Activated T-cell treated with anti-CD3 and anti-CD28 coated beads, Interleukin-2, amount 50 U/mL, for 4 hours (primary cell): Measurements from ENCODE around the gene ARHGEF2. TPM values are rescaled to one million over a fixed set of nuclear protein-coding genes. Genes with fewer than 3 reads are reported as not detected.

ENCODE experiments used
- ATAC-seq, 2 donors: fragments of 200-7000 bp; cut with Tn5 transposase; one replicate each; pipeline ENCODE4 v1.10.0; 2021
- DNase-seq: peaks from one replicate; pipeline ENCODE4 v3.0.0-alpha.2; 2020
- H3K27me3 Mint-ChIP-seq: one replicate; pipeline ENCODE4 v1.8.0; 2021; ENCODE audit warnings: low read depth, mixed read lengths
- H3K36me3 Mint-ChIP-seq: one replicate; pipeline ENCODE4 v1.8.0; 2022; ENCODE audit warnings: mixed read lengths; ENCODE audit not compliant: insufficient read depth
- H3K4me1 Mint-ChIP-seq: one replicate; pipeline ENCODE4 v1.8.0; 2021; ENCODE audit warnings: low read depth, mixed read lengths
- H3K4me3 Mint-ChIP-seq: one replicate; pipeline ENCODE4 v1.8.0; 2021; ENCODE audit warnings: mild to moderate bottlenecking, moderate library complexity, mixed read lengths
- H3K9me3 Mint-ChIP-seq: one replicate; pipeline ENCODE4 v1.8.0; 2021; ENCODE audit warnings: mixed read lengths
- total RNA-seq, 3 donors: library from RNA; stranded (reverse); gene quantifications; one replicate each; pipeline ENCODE4 v1.2.1, GENCODE V29; 2021

The ARHGEF2 gene
- total RNA-seq, 3 donors from 2014 or later, result 144 to 174 (median 149) TPM

GRCh38 chr1:155950829-155951228, 27.5 kb downstream of the ARHGEF2 start:
- H3K4me1 Mint-ChIP-seq, result peaks cover 16% of the 10 kb centered on the region
- ATAC-seq, result no peak
- DNase-seq, result no peak
- no peaks in the 10 kb centered on the region for H3K9me3 Mint-ChIP-seq
- no peaks in the 10 kb centered on the region for H3K27me3 Mint-ChIP-seq
- peaks cover 44% of the 10 kb centered on the region for H3K36me3 Mint-ChIP-seq
- no peak overlapping the region for H3K4me3 Mint-ChIP-seq

GRCh38 chr1:155947741-155948140, 30.6 kb downstream of the ARHGEF2 start:
- DNase-seq (no peak), ATAC-seq (no peak)
- H3K4me1 Mint-ChIP-seq, result peaks cover 30% of the 10 kb centered on the region
- peaks cover 34% of the 10 kb centered on the region for H3K36me3 Mint-ChIP-seq
- no peak overlapping the region for H3K4me3 Mint-ChIP-seq
- no peaks in the 10 kb centered on the region for H3K9me3 Mint-ChIP-seq
- H3K27me3 Mint-ChIP-seq, result no peaks in the 10 kb centered on the region

GRCh38 chr1:155947292-155947691, 31.1 kb downstream of the ARHGEF2 start:
- Mint-ChIP-seq H3K36me3 (peaks cover 32% of the 10 kb centered on the region), H3K9me3 (no peaks in the 10 kb centered on the region), H3K4me3 (no peak overlapping the region), H3K27me3 (no peaks in the 10 kb centered on the region), H3K4me1 (peaks cover 32% of the 10 kb centered on the region)
- ATAC-seq, result no peak
- DNase-seq, result no peak

GRCh38 chr1:155946633-155947219, 31.6 kb downstream of the ARHGEF2 start:
- peaks cover 27% of the 10 kb centered on the region for H3K36me3 Mint-ChIP-seq
- no peaks in the 10 kb centered on the region for H3K27me3 Mint-ChIP-seq
- H3K4me1 Mint-ChIP-seq, result peaks cover 38% of the 10 kb centered on the region
- peak in 1 of 2 donors; percentile 16 for ATAC-seq
- peak overlapping the region; percentile 59 for H3K4me3 Mint-ChIP-seq
- no peaks in the 10 kb centered on the region for H3K9me3 Mint-ChIP-seq
- DNase-seq, result no peak

- DNase-seq (no peak), ATAC-seq (no peak)
- H3K9me3 Mint-ChIP-seq, result no peaks in the 10 kb centered on the region
- peaks cover 16% of the 10 kb centered on the region for H3K36me3 Mint-ChIP-seq
- H3K4me1 Mint-ChIP-seq, result peaks cover 58% of the 10 kb centered on the region
- no peaks in the 10 kb centered on the region for H3K27me3 Mint-ChIP-seq
- H3K4me3 Mint-ChIP-seq, result peak overlapping the region; percentile 38
Observed at GRCh38 chr1:155944444-155944799, 33.9 kb downstream of the ARHGEF2 start.

- DNase-seq (no peak), ATAC-seq (no peak)
- Mint-ChIP-seq H3K9me3 (no peaks in the 10 kb centered on the region), H3K36me3 (peaks cover 16% of the 10 kb centered on the region), H3K27me3 (no peaks in the 10 kb centered on the region), H3K4me1 (peaks cover 62% of the 10 kb centered on the region), H3K4me3 (no peak overlapping the region)
Observed at GRCh38 chr1:155942578-155943141, 35.7 kb downstream of the ARHGEF2 start.

GRCh38 chr1:155941845-155942531, 36.4 kb downstream of the ARHGEF2 start:
- H3K36me3 Mint-ChIP-seq, result peaks cover 12% of the 10 kb centered on the region
- no peak overlapping the region for H3K4me3 Mint-ChIP-seq
- no peaks in the 10 kb centered on the region for H3K27me3 Mint-ChIP-seq
- H3K4me1 Mint-ChIP-seq, result peaks cover 58% of the 10 kb centered on the region
- DNase-seq (no peak), ATAC-seq (no peak)
- H3K9me3 Mint-ChIP-seq, result no peaks in the 10 kb centered on the region

- Mint-ChIP-seq H3K27me3 (no peaks in the 10 kb centered on the region), H3K9me3 (no peaks in the 10 kb centered on the region), H3K4me3 (no peak within 1 kb of the TSS), H3K4me1 (peaks cover 51% of the 10 kb centered on the region), H3K36me3 (peaks cover 5% of the 10 kb centered on the region)
- ATAC-seq (no peak), DNase-seq (no peak)
Observed at GRCh38 chr1:155940993-155941844, 37.1 kb downstream of the ARHGEF2 start, which contains the start of gene RXFP4. Gene RXFP4 (plus strand): TSS chr1:155941638. CDS start chr1:155941710, 72 bp downstream.

GRCh38 chr1:155940482-155940992, 37.8 kb downstream of the ARHGEF2 start:
- Mint-ChIP-seq H3K27me3 (no peaks in the 10 kb centered on the region), H3K9me3 (no peaks in the 10 kb centered on the region), H3K36me3 (peaks cover 1% of the 10 kb centered on the region), H3K4me3 (no peak overlapping the region), H3K4me1 (peaks cover 44% of the 10 kb centered on the region)
- ATAC-seq (no peak), DNase-seq (no peak)

- Mint-ChIP-seq H3K27me3 (no peaks in the 10 kb centered on the region), H3K36me3 (no peaks in the 10 kb centered on the region), H3K4me3 (no peak overlapping the region), H3K9me3 (no peaks in the 10 kb centered on the region), H3K4me1 (peaks cover 34% of the 10 kb centered on the region)
- ATAC-seq, result no peak
- DNase-seq, result no peak
Observed at GRCh38 chr1:155938220-155938627, 40.1 kb downstream of the ARHGEF2 start.

GRCh38 chr1:155934936-155935590, 43.3 kb downstream of the ARHGEF2 start:
- Mint-ChIP-seq H3K4me3 (no peak overlapping the region), H3K27me3 (no peaks in the 10 kb centered on the region), H3K4me1 (peaks cover 34% of the 10 kb centered on the region), H3K36me3 (peaks cover 15% of the 10 kb centered on the region), H3K9me3 (no peaks in the 10 kb centered on the region)
- no peak for DNase-seq
- no peak for ATAC-seq

- H3K27me3 Mint-ChIP-seq, result no peaks in the 10 kb centered on the region
- DNase-seq (peak; percentile 89), ATAC-seq (peak; percentile 96)
- H3K4me3 Mint-ChIP-seq, result no peak within 1 kb of the TSS
- no peaks in the 10 kb centered on the region for H3K9me3 Mint-ChIP-seq
- H3K4me1 Mint-ChIP-seq, result peaks cover 33% of the 10 kb centered on the region
- peaks cover 19% of the 10 kb centered on the region for H3K36me3 Mint-ChIP-seq
Observed at GRCh38 chr1:155934097-155934935, 44.0 kb downstream of the ARHGEF2 start, which contains the start of gene KHDC4. Gene KHDC4 (minus strand): TSS chr1:155934413. CDS start chr1:155934373, 40 bp downstream.

- H3K27me3 Mint-ChIP-seq, result no peaks in the 10 kb centered on the region
- H3K36me3 Mint-ChIP-seq, result peaks cover 23% of the 10 kb centered on the region
- no peaks in the 10 kb centered on the region for H3K9me3 Mint-ChIP-seq
- H3K4me3 Mint-ChIP-seq, result no peak overlapping the region
- DNase-seq, result no peak
- ATAC-seq, result no peak
- peaks cover 37% of the 10 kb centered on the region for H3K4me1 Mint-ChIP-seq
Observed at GRCh38 chr1:155933591-155934096, 44.7 kb downstream of the ARHGEF2 start.
